Neural crest cell (in vitro differentiated cells): ENCODE data around the gene CPLX4. TPM values are rescaled to one million over a fixed set of nuclear protein-coding genes. Genes with fewer than 3 reads are reported as not detected.

Experiments used
- DNase-seq: peaks from one replicate; pipeline ENCODE4 v3.0.0; 2021; ENCODE audit warnings: low read depth, mixed read lengths, low spot score
- H3K27ac Mint-ChIP-seq: one replicate; pipeline ENCODE4 v1.8.0; 2021; ENCODE audit warnings: mild to moderate bottlenecking, mixed read lengths; ENCODE audit not compliant: unreplicated experiment
- H3K27me3 Mint-ChIP-seq: 2 replicates; pipeline ENCODE4 v1.8.0; 2021; ENCODE audit warnings: low read depth, mild to moderate bottlenecking, mixed read lengths
- H3K36me3 Mint-ChIP-seq: 2 replicates; pipeline ENCODE4 v1.8.0; 2021; ENCODE audit warnings: low read depth, mild to moderate bottlenecking, mixed read lengths
- H3K4me1 Mint-ChIP-seq: 2 replicates; pipeline ENCODE4 v1.8.0; 2021; ENCODE audit warnings: mixed read lengths
- H3K4me3 Mint-ChIP-seq: one replicate; pipeline ENCODE4 v1.8.0; 2021; ENCODE audit warnings: mild to moderate bottlenecking, mixed read lengths
- H3K9me3 Mint-ChIP-seq: 2 replicates; pipeline ENCODE4 v1.8.0; 2021; ENCODE audit warnings: mixed read lengths
- total RNA-seq: library from RNA; stranded (reverse); gene quantifications from 2 replicates; pipeline ENCODE4 v1.2.1, GENCODE V29; 2021
- TF ChIP-seq, protein P1 (sequence below): fragments of 200-600 bp; sonication (generic); conservative IDR thresholded peaks from 2 replicates; pipeline ENCODE4 v1.5.0; 2021; ENCODE audit warnings: antibody characterized with exemption, mild to moderate bottlenecking

Gene CPLX4
- total RNA-seq, 1 donor from 2014 or later, result not detected

DNA sequence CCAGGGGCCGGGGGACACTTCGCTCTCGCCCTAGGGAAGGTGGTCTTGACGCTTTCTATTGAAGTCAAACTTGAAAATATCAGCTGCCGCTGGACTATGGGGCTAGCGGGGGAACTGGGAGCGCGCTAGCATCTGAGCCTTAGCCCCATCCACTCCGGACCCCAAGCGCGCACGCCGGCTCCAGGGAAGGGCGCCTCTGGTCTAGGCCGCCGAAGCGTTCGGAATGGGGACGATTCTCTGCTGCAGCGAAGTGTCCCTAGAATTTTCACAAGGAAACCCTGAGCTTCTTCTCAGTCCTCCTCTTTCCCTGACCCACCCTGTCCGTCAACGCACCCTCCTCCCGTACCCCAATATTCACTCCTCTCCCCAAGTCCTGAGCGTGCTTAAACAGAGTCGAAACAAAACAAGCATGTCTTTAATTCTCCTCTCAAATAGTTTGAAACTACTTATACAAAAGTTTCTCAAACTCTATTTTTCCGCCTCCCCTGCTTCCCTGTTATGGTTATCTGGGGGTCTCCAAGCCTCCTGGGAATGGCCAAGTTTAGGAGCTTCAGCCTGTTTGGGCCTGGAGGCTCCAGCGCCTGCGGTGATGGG, 50.2 kb downstream of the CPLX4 start:
- Mint-ChIP-seq H3K9me3 (no peaks in the 10 kb centered on the region), H3K4me3 (peak overlapping the region; percentile 68), H3K27me3 (peaks cover 90% of the 10 kb centered on the region), H3K36me3 (no peaks in the 10 kb centered on the region), H3K4me1 (peaks cover 21% of the 10 kb centered on the region), H3K27ac (no peak overlapping the region)
- TF ChIP-seq, protein P1, sequence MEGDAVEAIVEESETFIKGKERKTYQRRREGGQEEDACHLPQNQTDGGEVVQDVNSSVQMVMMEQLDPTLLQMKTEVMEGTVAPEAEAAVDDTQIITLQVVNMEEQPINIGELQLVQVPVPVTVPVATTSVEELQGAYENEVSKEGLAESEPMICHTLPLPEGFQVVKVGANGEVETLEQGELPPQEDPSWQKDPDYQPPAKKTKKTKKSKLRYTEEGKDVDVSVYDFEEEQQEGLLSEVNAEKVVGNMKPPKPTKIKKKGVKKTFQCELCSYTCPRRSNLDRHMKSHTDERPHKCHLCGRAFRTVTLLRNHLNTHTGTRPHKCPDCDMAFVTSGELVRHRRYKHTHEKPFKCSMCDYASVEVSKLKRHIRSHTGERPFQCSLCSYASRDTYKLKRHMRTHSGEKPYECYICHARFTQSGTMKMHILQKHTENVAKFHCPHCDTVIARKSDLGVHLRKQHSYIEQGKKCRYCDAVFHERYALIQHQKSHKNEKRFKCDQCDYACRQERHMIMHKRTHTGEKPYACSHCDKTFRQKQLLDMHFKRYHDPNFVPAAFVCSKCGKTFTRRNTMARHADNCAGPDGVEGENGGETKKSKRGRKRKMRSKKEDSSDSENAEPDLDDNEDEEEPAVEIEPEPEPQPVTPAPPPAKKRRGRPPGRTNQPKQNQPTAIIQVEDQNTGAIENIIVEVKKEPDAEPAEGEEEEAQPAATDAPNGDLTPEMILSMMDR, result no peak
- no peak for DNase-seq

DNA sequence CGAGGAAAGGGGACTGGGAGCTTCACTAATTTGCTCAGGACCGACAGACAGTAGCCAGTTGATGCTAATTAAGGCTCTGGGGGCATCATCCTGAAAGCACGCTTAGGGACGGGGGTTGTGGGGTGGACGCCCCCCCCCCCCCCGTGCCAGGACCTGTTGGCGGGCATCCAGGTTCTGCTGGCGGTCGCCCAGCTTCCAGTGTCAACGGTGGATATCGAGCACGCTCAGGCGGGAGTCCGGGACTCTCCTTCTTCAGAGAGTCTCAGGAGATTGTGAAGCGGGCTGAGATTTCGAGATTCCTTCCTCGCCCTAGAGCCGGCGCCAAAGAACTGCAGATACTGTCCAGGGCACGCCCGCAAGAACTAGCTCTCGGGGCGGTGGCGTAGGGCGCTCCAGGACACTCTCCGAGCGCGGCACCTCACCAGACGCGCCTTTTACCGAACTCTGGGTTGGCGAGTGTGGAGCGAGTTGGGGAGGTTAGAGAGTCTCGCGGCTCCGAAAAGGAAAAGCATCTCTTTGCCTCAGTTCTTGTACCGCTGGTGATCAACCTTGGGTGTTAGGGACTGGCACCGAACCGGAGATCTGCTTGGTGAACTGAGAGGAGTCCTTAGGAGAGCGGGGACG, 50.8 kb downstream of the CPLX4 start:
- H3K27ac Mint-ChIP-seq, result no peak overlapping the region
- peaks cover 96% of the 10 kb centered on the region for H3K27me3 Mint-ChIP-seq
- TF ChIP-seq, protein P1, result no peak
- H3K4me3 Mint-ChIP-seq, result peak overlapping the region; percentile 68
- peaks cover 21% of the 10 kb centered on the region for H3K4me1 Mint-ChIP-seq
- H3K9me3 Mint-ChIP-seq, result no peaks in the 10 kb centered on the region
- no peaks in the 10 kb centered on the region for H3K36me3 Mint-ChIP-seq
- no peak for DNase-seq

DNA sequence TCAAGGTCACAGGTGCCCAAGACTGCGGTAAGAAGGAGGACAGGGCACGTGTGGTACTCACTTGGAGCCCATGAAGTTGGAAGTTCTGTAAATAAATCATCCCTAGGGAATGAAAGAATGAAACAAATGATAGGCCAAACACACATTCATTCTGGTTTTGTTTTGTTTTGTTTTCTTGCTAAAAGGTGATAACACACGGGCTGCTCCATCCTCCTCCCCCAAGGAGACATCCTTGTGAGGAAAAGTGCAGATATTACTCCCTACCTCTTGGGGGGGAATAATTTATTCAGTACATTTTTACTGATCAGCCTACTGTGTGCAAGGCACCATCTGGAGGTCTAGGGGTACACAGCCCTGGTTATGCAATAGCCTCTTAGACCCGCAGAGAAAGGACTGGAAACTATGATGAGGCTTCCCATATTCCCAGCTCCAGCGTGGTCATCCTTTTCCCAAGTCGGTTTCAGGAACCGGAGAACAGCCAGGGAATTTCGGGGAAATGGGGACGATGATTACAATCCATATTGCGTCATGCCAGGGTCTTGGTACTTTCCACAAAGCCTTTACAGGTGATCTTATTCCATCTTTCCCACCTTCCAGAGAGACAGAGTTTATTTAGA, 51.5 kb downstream of the CPLX4 start:
- Mint-ChIP-seq H3K27me3 (peaks cover 98% of the 10 kb centered on the region), H3K27ac (no peak overlapping the region), H3K9me3 (no peaks in the 10 kb centered on the region), H3K36me3 (no peaks in the 10 kb centered on the region), H3K4me3 (peak overlapping the region; percentile 45), H3K4me1 (peaks cover 21% of the 10 kb centered on the region)
- no peak for DNase-seq
- TF ChIP-seq, protein P1, result no peak

DNA sequence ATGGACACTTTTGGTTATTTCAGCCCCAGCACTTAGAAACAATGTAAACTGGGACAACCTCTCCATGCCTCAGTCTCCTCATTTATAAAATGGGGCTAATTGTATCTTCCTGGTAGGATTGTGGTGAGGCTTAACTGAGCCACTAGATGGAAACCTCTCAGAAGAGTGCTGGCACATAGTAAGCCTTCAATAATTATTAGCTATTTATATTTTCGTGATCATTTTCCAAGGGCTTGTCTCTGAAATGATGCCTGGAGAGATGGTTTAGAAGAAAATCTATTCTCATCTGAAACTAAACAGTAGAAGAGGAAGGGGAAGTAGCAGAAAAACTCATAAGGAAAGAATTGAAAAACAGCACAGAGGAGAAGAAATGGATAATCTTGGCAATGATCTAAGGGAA, 52.0 kb downstream of the CPLX4 start:
- TF ChIP-seq, protein P1, result no peak
- Mint-ChIP-seq H3K27ac (no peak overlapping the region), H3K36me3 (no peaks in the 10 kb centered on the region), H3K4me3 (no peak overlapping the region), H3K4me1 (peaks cover 21% of the 10 kb centered on the region), H3K27me3 (peaks cover 98% of the 10 kb centered on the region), H3K9me3 (no peaks in the 10 kb centered on the region)
- DNase-seq, result no peak

DNA sequence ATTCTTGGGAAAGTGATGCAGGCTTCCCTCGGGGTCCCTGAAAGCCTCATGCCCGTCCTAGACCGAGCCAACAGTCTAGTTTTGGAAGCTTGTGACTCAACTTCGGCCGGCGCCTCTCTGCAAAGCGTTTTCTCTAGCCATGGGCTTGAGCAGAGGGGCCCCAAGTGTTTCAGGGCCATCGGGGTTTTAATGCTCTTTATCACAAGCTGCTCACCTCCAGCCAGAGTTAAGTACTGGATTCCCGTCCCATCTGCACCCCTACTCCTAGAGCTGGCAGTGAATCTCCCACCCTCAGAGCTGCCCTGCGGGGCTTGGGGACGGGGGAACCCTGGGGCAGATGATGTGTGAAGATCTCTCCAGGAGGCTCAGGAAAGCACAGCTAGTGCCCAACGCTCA, 52.5 kb downstream of the CPLX4 start:
- Mint-ChIP-seq H3K4me1 (peaks cover 21% of the 10 kb centered on the region), H3K9me3 (no peaks in the 10 kb centered on the region), H3K27ac (no peak overlapping the region), H3K27me3 (peaks cover 98% of the 10 kb centered on the region), H3K36me3 (no peaks in the 10 kb centered on the region), H3K4me3 (no peak overlapping the region)
- TF ChIP-seq, protein P1, result no peak
- no peak for DNase-seq
